ENCODE measurements around the gene BCL2L12.
"Not testable (repeated sequence)": the region's sequence is repeated elsewhere in the genome, so short reads cannot be mapped to it uniquely, and the experiment has no call there.

The BCL2L12 gene, protein sequence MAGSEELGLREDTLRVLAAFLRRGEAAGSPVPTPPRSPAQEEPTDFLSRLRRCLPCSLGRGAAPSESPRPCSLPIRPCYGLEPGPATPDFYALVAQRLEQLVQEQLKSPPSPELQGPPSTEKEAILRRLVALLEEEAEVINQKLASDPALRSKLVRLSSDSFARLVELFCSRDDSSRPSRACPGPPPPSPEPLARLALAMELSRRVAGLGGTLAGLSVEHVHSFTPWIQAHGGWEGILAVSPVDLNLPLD

DNA sequence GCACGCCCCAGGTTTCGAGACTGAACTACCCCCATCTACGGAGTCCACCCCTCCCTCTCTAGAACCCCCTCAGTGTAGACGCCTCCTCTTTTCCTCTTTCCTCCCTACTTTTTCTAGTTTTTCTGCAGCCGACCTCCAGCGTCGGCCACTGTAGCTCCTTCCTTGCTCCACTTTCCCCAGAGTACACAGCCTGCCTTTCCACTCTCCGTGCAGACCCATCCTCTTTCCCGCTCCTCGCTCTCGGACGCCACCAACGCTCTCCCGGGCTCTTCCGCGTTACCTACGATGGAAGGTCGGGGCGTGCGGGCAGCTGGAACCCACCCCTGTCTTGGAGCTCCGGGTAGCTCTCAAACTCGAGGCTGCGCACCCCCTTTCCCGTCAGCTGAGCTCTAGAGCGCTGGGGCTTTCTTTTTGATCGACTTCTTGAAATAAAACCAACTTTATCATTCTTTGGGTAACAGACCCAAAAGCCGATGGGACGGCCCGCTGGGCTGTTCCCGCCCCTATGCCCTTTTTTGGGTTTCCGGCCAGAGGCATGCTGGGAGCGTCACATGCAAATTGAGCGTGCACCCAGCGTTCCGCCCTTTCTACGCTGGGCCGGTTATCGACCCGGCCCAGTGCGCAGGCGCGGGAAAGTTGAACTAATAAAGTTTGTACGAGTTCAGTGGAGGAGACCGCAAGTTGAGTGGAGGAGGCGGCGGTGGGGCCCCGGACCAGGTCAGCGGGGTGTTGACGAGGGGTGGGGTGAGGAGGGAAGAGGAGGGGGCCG, at the start of gene BCL2L12, which contains the start of gene IRF3:
TSS of gene BCL2L12 (plus strand) at position 583 of the 769 bp plus-strand sequence. CDS start 760 bp downstream, outside the sequence.
TSS of gene IRF3 (minus strand) at position 507 of the 769 bp plus-strand sequence. CDS start 1,019 bp downstream, outside the sequence.
- FAIRE-seq: peak; percentile 97
- DNase-seq (ENCODE audit: extremely low spot score, insufficient read length, low read depth): peak; percentile 96

DNA sequence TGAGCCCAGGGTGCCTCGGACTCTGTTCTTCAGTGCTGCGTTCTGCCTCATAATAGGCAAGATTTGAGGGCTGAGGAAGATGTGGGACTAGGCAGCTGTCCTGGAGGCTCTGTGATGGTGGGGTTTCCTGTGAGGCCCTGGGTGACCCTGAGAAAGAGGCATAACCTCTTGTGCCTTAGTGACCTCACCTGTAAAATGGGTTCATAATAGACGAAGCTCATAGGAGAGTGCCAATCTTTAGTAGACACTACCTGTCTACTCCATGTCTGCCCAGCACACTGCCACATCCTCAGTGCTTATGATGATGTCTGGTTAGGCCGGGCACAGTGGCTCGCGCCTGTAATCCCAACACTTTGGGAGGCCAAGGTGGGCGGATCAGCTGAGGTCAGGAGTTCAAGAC, 49.2 kb upstream of the BCL2L12 start:
- no peak for FAIRE-seq
- DNase-seq (ENCODE audit: extremely low spot score, insufficient read length, low read depth): no peak

DNA sequence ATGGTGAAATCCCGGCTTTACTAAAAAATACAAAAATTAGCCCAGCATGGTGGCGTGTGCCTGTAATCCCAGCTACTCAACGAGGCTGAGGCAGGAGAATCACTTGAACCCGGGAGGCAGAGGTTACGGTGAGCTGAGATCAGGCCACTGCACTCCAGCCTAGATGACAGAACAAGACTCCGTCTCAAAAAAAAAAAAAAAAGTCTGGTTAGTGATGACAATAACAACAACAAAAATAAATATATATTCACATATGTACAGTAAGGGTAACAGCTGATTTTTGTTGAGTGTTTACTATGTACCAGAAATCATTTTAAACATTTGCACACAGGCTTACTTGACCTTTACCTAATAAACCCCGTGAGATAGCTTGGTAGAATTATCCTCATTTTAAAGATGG, 48.8 kb upstream of the BCL2L12 start:
- FAIRE-seq (no peak), DNase-seq (ENCODE audit: extremely low spot score, insufficient read length, low read depth) (no peak)

DNA sequence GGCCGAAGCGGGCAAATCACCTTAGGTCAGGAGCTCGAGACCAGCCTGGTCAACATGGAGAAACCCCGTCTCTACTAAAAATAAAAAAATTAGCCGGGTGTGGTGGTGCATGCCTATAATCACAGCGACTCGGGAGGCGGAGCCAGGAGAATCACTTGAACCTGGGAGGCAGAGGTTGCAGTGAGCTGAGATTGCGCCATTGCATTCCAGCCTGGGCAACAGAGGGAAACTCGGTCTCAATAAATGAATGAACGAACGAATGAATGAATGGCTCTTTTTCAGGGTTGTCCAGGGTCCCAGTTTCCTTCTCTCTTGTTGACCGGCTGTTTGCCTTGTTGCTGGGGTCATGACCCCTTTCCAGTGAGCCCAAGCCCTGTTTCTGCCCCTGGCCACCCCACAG, 47.9 kb upstream of the BCL2L12 start:
- DNase-seq (ENCODE audit: extremely low spot score, insufficient read length, low read depth); FAIRE-seq: not testable (repeated sequence)

DNA sequence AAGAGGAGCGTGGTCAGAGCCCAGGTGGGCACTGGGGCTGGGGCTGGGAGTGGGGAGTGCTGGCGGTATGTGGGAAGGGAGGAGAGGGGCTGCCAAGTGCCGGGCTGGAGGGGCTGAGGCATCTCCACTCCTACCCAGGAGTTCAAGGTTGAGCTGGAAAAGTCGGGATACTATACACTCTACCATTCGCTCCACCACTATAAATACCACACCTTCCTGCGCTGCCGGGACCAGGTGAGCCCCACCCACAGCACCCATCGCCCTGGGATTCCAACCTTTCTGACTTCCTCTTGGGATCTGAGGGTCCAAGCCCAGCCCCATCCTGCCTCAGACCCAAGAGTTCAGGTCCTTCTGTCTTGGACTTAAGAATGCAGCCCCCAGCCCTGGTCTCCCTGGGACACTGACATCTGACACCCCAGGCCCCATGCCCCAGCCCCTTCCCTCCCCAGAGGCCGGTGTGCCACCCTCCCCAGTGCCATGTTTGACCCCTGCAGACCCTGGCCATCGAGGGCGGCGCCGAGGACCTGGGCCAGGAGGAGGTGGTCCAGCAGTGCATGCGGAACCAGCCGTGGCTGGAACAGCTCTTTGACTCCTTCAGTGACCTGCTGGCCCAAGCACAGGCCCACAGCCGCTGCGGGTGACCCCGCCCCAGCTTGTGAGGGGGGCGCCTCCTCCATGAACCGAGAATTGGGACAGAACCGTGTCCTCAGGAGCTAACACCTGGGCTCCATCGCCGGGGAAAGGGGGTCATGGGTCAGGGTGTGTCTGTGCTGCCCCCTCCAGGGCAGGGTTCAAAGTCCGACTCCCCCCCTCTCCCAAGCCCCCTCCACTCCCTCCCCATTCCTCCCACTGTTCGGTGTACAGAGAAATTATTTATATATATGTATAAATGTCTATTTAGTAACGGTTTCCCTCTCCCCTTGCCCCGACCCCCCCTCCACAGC, 40.5 kb upstream of the BCL2L12 start:
- DNase-seq (ENCODE audit: extremely low spot score, insufficient read length, low read depth) (no peak), FAIRE-seq (no peak)

DNA sequence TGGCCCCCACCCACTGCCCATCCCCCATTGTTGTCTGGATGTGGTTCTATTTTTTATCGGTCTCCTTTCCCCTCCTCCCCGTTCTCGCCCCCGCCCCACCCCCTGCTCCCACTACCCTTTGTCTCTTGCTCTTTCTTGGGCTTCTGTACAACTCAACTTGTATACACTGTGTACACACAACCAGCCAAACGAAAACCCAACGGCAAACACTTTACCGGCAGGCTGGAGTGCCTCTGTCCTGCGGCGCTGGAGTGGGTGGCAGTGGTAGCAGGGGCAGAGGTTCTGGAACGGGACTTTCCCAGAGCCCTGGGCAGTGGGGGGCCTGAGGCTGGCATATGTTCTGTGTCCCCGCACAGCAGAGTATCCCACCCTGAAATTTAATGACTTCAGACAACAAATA, 39.5 kb upstream of the BCL2L12 start:
- FAIRE-seq (no peak), DNase-seq (ENCODE audit: extremely low spot score, insufficient read length, low read depth) (no peak)

DNA sequence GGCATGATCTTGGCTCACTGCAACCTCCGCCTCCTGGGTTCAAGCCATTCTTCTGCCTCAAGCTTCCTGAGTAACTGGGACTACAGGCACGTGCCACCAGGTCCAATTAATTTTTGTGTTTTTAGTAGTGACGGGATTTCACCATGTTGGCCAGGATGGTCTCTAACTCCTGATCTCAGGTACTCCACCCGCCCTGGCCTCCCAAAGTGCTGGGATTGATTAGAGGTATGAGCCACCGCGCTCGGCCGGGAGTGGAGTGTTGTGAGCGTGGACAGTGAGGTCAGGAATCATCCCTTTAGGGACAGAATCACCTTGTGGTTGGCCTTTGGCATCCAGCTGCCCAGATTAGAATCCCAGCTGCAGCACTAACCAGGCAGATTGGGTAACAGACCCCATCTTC, 36.1 kb upstream of the BCL2L12 start:
- FAIRE-seq: no peak
- no peak for DNase-seq (ENCODE audit: extremely low spot score, insufficient read length, low read depth)

DNA sequence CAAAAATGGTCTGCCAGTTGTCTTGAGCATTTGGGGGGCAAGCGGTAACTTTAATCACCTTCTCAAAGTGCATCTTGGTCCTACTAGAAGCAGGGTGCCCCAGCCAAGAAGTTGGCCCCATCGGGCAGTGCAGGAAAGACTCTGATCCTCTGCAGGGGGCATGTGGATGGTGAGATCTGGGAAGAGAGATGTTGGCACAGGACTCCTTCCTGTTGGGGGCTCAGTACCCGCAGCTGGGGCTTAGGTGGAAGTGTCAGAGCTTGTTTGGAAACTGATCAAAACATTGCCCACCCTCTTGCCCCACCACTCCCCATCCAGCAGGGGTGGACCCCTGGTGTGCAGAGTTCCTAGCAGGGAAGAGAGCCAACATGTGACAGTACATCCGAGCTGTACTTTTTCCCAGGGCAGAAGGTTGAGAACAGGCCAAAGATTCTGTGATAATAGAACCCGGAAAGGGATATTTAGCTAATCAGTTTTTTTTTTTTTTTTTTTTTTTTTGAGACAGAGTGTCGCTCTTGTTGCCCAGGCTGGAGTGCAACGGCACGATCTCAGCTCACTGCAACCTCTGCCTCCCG, 34.6 kb upstream of the BCL2L12 start:
- no peak for FAIRE-seq

DNA sequence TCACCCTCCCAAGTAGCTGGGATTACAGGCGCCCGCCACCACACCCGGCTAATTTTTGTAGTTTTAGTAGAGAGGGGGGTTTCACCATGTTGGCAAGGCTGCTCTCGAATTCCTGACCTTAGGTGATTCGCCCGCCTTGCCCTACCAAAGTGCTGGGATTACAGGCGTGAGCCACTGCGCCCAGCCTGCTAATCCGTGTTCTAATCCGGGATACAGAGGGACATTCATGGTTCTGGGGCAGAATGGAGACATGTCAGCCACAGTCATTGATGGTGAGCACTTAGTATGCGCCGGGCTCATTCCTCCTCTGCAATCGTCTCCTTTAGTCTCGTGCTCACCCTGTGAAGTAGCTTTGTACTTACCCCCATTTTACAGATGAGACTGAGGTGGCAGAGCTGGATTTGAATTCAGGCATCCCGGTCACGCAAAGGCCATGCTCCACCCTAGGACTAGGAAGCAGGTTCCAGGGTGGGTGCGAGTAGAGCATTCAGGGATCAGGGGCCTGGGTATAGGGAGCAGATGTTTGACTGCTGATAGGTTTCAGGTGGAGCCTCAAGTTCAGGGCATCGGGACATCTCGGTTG, 34.0 kb upstream of the BCL2L12 start:
- DNase-seq (ENCODE audit: extremely low spot score, insufficient read length, low read depth) (no peak), FAIRE-seq (no peak)

More for the DNA sequence above, 34.6 kb upstream of the BCL2L12 start:
- no peak for DNase-seq (ENCODE audit: extremely low spot score, insufficient read length, low read depth)

DNA sequence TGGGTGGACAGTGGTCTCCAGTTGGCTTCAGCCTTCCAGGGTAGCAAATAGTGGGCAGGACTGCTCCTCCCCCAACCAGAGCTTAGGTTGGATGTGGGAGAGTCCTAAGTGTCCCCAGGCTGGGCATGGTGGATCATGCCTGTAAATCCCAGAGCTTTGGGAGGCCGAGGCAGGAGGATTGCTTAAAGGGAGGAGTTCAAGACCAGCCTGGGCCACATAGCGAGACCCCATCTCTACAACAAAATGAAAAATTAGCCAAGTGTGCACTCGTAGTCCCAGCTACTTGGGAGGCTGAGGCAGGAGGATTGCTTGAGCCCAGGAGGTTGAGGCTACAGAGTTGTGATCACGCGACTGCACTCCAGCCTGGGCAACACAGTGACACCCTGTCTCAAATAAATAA, 33.2 kb upstream of the BCL2L12 start:
- no peak for DNase-seq (ENCODE audit: extremely low spot score, insufficient read length, low read depth)
- FAIRE-seq: no peak

DNA sequence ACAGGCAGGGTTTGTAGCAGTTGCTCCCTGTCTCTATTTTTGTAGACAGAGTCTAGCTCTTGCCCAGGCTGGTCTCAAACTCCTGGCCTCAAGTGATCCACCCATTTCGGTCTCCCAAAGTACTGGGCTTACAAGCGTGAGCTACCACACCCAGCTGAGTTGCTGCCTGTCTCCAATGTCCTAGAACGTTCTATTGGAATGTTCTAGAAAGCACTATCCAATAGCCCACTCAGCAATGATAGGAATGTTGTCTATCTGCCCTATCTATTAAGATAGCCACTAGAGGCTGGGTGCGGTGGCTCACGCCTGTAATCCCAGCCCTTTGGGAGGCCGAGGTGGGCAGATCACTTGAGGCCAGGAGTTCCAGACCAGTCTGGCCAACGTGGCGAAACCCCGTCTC, 32.5 kb upstream of the BCL2L12 start:
- DNase-seq (ENCODE audit: extremely low spot score, insufficient read length, low read depth); FAIRE-seq: not testable (repeated sequence)

DNA sequence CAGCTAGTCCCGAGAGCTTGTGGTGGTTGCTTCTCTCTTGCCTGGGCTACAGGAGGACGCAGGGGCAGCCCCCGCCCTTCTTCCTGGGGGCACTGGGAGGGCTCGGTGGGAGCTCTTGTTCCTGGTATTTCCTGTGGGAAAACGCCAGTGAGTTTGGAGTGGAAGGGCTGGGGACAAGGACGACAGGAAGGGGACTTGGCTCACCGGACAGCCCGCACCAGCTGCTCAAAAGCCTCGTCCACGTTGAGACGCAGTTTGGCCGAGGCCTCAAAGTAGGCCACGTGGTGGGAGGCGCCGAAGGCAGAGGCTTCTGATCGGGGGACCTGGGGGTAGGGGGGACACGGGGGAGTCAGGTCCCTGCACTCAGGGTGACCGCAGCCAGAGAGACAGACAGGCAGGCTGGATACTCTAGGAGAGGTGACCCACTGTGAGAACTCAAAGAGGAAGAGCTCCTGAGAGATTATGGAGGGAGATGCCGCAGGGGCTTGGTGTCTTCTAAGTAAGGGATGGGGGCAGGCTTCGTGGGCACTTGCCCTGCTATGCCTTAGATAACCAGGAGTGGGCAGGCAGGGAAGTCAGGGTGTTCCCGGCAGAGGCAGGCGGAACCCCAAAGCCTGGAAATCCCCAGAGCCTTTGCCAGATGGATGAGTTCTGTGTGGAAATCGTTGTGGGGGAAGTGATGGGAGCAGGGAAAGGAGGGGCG, 30.1 kb upstream of the BCL2L12 start:
- DNase-seq (ENCODE audit: extremely low spot score, insufficient read length, low read depth) (no peak), FAIRE-seq (no peak)

DNA sequence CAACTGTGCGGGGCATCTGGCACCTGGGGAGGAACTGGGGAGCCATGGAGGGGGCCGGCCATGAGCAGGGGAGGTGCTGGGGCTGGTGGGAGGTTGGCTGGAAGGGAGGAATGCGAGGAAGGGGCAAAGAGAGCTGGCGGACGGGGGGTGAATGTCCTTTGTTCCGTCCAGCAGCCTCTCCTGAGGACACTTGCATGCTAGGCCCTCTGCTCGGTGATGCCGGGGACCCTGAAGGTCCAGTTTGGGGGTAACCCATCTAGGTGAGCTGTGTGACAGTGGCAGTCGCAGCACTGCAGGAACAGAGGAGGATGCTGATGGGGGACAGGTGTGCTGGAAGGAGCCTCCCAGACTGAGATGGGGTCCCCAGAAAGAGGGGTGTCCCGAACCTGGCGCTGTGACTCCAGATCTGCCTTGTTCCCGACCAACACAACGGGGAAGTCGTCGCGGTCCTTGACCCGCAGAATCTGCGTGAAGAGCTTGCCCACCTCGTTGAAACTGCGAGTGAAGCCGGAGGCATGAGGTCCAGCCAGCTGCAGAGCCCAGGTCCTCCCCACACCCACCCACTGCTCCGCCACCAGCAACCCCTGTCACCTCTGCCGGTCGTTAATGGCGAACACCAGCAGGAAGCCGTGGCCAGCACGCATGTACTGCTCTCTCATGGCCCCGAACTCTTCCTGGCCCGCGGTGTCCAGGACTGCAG, 29.4 kb upstream of the BCL2L12 start:
- no peak for FAIRE-seq

DNA sequence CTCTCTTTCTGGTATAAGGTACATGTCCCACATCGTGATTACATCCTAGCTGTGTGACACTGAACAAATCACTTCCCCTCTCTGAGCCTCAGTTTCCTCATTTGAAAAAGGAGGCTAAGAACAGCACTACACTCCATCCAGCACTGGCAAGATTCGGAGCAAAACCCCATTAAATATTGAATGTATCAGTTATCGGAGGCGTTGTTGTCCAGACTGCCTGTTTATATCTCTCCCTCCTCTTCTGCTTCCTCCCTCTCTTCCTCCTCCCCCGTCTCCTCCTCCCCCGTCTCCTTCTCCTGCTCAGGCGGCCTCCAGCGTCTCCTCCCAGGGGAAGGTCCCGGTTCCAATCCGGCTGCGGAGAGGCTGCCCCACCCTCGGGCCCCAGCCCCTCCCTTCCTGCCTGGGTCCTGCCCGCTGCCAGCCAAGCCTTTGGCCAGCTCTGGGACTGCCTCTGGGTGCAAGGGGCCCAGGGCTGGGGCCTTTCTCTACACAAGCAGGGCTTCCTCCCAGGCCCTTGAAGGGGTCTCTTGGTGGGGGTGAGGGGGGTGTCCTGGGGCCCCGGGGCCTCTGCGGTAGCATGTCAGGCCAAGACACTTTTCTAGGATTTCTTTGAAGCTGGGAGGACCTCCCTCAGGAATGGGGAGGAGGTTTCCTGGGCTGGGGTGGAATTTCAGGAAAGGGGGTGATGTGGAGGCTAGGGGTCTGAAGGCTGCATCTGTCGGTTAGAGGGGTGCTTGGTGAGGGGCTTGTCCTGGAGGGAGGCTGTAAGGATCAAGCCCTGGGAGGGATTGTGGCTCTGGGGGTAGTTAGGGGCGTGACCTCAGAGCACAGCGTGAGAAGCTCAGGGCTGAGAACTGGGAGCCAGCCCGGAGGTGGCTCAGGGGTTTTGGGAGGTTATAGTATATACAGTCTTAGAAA, 27.7 kb upstream of the BCL2L12 start:
- DNase-seq (ENCODE audit: extremely low spot score, insufficient read length, low read depth) (no peak), FAIRE-seq (no peak)

More for the DNA sequence above, 29.4 kb upstream of the BCL2L12 start:
- no peak for DNase-seq (ENCODE audit: extremely low spot score, insufficient read length, low read depth)

DNA sequence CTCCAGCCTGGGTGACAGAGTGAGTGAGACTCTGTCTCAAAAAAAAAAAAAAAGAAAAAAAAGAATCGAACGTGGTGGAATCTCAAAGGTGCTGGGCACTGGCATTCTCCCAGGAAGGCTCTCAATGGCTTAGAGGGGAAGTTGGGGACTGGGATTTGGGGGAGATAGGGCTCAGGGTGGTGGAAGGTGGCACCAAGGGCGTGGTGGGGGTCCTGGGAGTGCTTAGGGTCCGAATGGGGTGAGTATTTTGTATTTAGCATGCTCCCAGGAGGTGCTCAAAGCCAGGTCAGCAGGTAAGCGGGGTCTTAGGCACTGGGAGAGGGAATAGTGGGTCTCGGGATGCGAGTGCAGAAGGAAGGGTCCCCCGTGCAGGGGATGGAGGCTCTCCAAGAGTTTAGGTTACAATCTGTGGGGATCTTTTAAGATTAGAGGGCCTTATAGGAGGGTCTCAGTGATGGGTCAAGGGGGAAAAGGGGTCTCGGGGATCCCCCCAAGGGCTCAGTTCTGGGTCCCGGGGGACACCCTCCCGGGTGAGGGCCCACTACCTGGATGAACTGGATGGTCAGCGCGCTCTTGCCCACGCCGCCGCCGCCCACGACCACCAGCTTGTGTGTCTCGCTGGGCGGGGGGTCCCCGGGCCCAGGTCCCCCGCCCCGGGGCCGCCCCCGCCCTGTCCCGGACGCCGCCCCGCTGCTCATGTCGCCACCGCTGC, 26.2 kb upstream of the BCL2L12 start:
- DNase-seq (ENCODE audit: extremely low spot score, insufficient read length, low read depth): no peak
- FAIRE-seq: no peak

DNA sequence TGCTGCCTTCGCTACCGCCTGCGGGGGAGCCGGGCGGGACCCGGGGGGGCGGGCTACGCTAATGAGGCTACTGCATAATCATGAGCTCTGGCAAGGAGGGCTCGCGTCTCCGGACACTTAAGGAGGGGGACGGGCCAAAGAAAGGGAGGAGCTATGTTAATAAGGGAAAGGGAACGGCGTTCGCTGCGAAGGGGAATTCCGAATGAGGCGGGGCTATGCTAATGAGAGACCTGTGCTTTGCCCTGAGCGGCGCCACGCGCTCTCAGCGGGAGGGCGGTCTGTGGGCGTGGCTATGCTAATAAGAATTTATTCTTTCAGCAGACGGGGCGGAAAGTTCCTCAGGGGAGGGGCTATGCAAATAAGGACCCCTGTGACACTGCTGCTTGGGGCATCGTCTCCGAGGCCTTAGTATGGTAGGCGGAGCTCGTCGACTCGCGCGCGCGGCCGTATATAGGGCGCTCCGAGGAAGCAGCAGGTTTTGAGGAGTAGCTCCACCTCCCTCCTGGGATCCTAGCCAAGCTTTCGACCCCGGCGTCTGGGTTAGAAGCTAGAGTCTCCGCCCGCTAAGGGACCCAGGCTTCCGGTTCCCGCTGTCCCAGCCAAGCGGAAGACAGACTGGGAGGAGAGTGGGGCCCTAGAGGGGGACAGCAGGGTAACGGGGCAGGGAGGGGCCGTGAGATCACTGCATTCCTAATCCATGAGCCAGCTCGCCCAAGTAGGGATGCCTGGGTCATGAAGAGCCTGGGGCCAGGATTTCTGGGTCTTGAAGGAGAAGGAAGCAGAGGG, 25.4 kb upstream of the BCL2L12 start, which contains the start of gene RRAS:
TSS of gene RRAS (minus strand) at position 31 of the 786 bp plus-strand sequence. CDS start 45 bp downstream, outside the sequence.
- FAIRE-seq: peak; percentile 99
- peak; percentile 94 for DNase-seq (ENCODE audit: extremely low spot score, insufficient read length, low read depth)

All from GM18507 (cell line).